GM11168 (cell line): Measurements from ENCODE around the gene CCNDBP1.
"Not testable (repeated sequence)": the region's sequence is repeated elsewhere in the genome, so short reads cannot be mapped to it uniquely, and the experiment has no call there.

ENCODE experiments used
- in situ Hi-C: fragments of 300-500 bp; cut with MboI; formaldehyde crosslinking; loops from one replicate; pipeline ENCODE4 v1.12.0; 2022; ENCODE audit warnings: low sequenced_read_pairs; ENCODE audit not compliant: unreplicated experiment

Gene CCNDBP1

GRCh38 chr15:43214169-43214568 lies 29.0 kb downstream of the CCNDBP1 start:
- in situ Hi-C loops: no loop called here

- in situ Hi-C loops: no loop called here
Observed at GRCh38 chr15:43214592-43215295, 29.5 kb downstream of the CCNDBP1 start.

- in situ Hi-C loops: no loop called here
Observed at GRCh38 chr15:43215961-43216360, 30.8 kb downstream of the CCNDBP1 start.

GRCh38 chr15:43218908-43219706 lies 33.9 kb downstream of the CCNDBP1 start:
- in situ Hi-C loops: no loop called here

GRCh38 chr15:43219929-43220928 lies 35.0 kb downstream of the CCNDBP1 start:
- in situ Hi-C loops: no loop called here

- in situ Hi-C loops: no loop called here
Observed at GRCh38 chr15:43220991-43221403, 35.8 kb downstream of the CCNDBP1 start, which contains the start of gene EPB42. TSS of gene EPB42 (minus strand) at chr15:43221018. CDS start at chr15:43220825, 193 bp downstream.

- in situ Hi-C loops: no loop called here
Observed at GRCh38 chr15:43221422-43221821, 36.2 kb downstream of the CCNDBP1 start.

GRCh38 chr15:43225201-43225949 lies 40.2 kb downstream of the CCNDBP1 start:
- in situ Hi-C loops: no loop called here

- in situ Hi-C loops: not testable (repeated sequence)
Observed at GRCh38 chr15:43225950-43226255, 40.7 kb downstream of the CCNDBP1 start.

GRCh38 chr15:43226436-43227305 lies 41.5 kb downstream of the CCNDBP1 start:
- in situ Hi-C loops: no loop called here

GRCh38 chr15:43229977-43230376 lies 44.8 kb downstream of the CCNDBP1 start:
- in situ Hi-C loops: loop anchor here (5.0 kb wide), 1 partner anchor 37 kb away; the partner anchor contains the start of gene TGM5

GRCh38 chr15:43230640-43231115 lies 45.5 kb downstream of the CCNDBP1 start:
- in situ Hi-C loops: loop anchor here (5.0 kb wide), 1 partner anchor 37 kb away; the partner anchor contains the start of gene TGM5

GRCh38 chr15:43232289-43232874 lies 47.2 kb downstream of the CCNDBP1 start:
- in situ Hi-C loops: loop anchor here (5.0 kb wide), 1 partner anchor 35 kb away; the partner anchor contains the start of gene TGM5

- in situ Hi-C loops: no loop called here
Observed at GRCh38 chr15:43235536-43235935, 50.3 kb downstream of the CCNDBP1 start.

- in situ Hi-C loops: no loop called here
Observed at GRCh38 chr15:43237842-43238470, 52.8 kb downstream of the CCNDBP1 start.

GRCh38 chr15:43238671-43239131 lies 53.5 kb downstream of the CCNDBP1 start:
- in situ Hi-C loops: no loop called here

GRCh38 chr15:43239732-43240491 lies 54.7 kb downstream of the CCNDBP1 start:
- in situ Hi-C loops: no loop called here
